Cortex of kidney (tissue), 1 donor: ENCODE data around the gene KCNJ4.

Experiments
- DNase-seq: peaks from one replicate; lab custom pipeline; 2025; lab: John Stamatoyannopoulos, UW

Gene KCNJ4

DNA sequence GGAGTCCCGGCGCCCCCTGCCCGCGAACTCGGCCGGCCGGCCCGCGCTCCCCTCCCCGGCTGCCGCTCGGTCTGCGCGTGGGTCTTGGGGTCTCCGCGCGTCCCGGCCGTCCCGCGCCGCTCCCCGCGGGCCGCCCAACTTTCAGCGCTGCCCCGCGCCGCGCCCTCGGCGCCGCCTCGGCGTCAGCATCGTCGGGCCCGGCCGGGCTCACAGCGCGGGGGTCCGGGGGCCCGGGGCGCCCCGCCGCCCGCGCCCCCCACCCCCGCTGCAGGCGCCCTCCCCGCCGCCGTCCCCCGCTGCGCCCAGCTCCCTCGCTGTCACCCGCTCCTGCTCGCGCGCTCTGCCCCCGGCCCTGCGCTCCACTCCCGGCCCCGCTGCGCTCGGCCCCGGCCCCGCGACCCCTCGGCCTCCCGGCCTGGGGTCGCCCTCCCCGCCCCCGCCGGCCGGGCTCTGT is at the start of gene KCNJ4:
TSS of gene KCNJ4 (minus strand) at position 124 of the 454 bp plus-strand sequence. CDS start 27,067 bp downstream, outside the sequence.
- no peak for DNase-seq

DNA sequence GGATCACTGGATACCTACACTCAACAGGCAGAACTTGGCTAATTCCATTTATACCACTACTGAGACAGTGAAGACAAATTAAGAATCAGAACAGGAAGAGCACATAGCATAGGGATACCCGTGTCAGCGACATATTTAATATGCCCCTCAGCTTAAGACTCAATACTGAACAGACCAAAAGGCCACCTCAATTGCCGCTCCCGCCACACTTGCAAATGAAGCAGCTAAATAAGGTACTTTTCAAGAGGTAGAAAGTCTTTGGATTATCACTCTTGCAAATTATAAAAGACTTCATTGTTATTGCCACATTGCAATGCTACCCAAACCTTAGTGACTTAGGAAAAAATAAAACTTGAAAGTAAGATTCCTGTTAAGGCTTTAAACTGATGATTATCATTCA is 48.0 kb upstream of the KCNJ4 start:
- DNase-seq = no peak

DNA sequence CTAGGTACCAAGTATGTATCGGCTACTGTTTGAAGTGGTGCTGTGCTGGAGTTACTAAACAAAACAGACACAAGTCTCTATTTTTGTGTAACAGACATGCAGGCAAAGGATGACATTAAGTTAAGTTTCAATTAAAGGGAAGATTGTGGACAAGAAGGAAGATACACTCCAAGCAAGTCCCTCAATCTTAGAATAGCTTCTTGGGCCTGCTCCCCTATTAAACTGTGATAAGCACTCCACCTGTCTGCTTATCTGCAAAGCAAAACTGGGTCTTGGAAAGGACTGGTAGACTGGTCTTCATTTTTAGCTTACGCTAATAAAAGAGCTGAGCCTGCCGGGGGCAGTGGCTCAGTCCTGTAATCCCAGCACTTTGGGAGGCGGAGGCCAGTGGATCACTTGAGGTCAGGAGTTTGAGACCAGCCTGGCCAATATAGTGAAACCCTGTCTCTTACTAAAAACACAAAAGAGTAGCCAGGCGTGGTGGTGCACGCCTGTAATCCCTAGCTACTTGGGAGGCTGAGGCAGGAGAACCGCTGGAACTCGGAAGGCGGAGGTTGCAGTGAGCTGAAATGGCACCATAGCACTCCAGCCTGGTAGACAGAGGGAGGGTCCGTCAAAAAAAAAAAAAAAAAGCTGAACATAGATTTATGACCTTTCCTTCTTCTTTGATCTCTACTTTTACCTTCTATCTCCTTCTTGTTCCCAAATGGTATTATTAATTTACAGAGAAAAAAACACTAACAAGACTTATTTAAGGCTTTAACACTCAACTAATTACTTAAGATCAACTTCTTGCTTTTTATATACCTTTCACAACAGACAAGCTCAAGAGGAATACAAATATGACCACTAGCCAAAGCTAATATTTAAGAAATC is 47.0 kb upstream of the KCNJ4 start:
- DNase-seq = no peak

DNA sequence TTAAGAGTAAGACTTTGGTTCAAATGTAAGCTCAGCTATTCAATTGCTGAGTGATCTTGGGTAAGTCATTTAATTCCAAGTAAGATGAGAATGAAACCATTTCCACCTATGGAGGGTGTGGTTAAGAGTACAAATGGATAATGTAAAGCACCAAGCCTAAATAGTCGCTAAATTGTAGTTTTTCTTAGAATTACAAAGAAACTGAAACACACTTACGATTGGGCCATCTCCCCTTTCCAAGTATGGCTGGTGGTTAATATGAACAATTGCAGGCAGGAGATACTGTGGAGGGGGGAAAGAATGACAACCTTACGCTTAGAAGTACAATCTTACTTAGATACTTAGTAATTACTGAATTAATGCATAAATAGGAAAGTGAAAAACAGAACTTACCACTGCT is 42.9 kb upstream of the KCNJ4 start:
- DNase-seq = no peak

DNA sequence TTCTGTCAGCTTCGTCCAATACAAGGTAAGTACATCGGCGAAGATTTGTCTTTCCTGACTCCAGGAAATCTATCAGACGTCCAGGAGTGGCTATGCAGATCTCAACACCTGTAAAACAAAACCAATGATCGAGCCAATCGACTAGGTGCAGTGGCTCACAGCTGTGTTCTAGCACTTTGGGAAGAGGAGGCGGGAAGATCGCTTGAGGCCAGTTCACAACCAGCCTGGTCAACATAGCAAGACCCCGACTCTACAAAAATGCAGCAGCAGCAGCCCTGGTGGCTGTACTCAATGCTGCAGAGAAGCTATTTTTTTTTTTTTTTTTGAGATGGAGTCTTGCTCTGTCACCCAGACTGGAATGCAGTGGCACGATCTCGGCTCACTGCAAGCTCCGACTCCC is 39.9 kb upstream of the KCNJ4 start:
- DNase-seq = no peak

DNA sequence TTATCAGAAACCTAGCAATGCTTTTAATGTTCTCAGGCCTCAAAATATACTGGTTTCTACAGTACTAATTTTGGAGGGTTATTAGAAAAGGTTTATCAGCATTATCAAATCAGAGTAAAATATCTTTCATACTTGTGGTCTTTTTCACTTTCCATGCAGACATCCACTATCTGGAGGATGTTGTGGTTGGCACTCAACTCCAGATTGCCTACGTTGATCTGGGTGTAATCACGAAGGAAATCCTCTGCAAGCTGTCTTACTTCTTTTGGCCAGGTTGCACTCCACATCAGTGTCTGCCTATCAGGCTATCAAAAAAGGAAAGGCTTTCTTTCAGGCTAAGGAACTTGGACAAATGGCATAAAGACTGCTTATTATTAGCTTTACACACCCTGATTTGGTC is 39.5 kb upstream of the KCNJ4 start:
- DNase-seq = no peak

DNA sequence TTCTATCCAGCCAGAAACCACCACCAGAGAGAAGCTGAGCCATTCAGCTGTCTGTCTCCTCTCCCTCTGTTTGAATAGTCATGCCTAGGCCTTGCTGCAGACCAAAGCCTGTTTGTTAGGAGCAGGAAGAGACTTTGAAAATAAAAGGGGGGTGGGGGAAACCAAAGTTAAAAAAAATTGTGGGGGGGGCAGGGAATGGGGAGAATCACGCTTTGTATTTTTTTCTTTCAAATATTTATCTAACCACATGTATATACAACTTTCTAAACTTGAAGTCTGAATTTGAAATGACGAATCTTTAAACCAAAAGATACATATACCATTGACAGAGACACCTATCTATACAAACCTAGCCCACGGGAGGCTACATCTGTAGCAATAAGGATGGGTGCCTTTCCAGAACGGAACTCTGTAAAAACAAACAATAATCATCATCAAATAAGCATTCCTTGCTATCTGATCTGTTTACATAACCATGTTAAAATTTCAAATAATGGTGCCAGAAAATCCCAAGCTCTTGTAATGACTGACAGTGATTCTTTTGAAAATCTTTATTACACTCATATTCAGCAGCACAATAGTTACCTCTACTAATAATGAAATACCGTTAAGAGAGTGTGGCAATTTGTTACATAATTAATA is 36.8 kb upstream of the KCNJ4 start:
- DNase-seq = no peak

DNA sequence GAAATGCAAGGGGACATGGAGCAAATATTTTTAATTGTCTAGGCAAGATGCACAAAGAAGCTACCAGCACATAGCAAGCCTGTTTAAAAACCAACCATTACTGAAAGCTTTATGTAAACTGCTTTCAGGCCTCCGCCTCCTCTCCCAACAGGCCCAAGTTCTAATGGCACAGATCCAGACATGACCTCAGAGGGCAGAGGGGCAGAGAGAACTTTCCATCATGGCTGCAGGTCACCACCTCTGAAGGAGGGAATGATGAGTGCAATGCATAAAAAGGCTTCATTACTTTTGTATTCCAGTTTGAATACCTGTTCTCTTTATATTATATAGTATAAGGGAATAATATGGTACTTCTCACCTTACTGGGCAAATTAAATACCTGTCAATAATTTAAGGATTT is 35.9 kb upstream of the KCNJ4 start:
- DNase-seq = no peak

DNA sequence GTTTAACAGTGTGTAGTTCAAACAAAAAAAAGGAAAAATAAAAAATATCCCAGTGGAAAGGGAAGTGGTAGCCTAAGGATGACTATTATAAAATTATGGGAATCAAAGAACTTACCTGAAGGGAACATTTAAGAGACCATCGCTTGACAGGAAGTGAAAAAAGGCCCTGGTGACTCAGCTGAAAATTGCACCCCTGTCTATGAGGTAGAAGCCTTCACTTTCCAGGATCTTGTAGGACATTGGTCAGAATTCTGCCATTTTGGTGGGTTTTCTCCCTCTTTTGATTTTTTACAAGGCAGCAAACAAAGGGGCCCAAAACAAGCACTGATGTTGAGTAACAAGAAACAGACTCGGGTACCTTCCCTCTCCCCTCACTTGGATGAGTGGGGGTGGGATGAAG is 35.5 kb upstream of the KCNJ4 start:
- DNase-seq = no peak

DNA sequence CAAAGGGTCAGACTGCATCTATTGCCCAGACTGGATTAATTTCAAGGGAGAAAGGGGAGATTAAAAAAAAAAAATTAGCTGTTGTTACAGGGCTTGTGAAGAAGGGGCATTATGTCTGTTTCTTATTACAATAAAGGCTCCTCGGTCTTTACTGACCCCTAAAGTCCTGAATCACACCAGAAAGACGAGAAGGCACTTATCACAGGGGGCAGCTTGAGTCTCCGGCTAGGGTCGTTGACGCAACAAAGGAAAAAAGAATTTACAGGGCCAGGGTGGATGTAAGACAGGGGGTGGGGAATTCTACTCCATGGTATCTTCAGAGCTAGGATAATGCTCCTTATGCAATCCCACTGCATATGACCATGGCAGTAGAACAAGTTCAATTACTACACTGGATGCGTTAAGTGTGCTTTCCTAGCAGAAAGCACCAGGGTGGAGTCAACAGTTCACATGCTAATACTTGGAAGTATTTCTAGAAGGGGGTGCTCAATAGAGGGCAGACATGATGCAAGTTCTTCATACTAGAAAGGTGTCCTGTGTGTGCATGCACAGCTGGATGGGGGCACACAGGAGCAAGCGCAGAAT is 34.7 kb upstream of the KCNJ4 start:
- DNase-seq = no peak

DNA sequence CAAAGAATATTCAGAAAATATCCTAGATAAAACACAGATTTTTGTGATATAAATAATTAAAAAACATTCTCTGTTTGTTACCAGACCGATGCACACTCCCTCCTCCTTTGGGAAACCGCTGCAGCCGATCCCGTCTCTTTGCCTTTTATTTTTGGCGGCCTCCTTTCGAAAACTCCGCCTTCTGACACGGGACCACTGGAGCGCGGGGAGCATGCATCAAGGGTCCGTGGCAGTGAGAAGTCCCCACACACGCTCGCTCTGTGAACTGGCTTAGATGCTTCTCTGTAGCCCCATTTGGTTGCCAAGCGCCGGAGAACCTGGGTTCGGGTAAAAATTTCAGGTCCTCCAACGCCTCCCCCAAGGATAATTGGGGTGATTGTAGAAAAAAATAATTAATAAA is 34.1 kb upstream of the KCNJ4 start:
- no peak for DNase-seq

DNA sequence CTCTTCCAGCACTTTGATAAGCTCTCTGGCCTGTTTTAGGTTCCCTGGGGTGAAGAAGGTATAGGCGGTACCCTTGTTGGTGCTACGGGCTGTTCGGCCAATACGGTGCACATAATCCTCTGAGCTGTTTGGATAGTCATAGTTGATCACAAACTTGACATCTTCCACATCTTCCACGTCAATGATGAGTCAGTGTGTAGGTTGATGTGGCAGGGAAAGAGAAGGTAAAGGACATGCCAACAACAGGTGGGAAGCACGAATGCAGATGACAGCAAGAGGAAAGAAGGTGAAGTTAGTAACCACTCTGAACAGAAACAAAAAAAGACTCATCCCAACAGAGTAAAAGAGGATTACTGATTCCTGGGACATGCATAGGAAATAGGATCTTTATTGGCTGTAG is 32.9 kb upstream of the KCNJ4 start:
- no peak for DNase-seq

DNA sequence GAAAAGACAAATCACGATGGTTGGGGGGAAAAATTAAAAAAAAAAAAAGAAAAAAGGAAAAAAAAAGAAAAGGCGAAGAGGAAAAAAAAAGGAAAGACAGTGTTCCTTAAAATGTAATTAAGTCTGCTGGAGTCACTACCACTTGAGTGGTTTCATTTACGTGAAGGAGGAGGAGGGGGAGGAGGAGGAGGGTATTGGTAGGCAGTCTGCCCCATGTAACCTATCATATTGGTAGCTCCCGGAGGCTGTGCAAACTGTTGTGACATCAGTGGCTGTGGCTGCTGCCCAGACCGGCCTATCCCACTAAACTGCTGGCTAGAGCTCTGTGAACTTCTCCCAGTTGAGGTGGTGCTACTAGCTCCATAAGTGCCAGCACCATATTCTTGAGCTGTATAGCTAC is 30.8 kb upstream of the KCNJ4 start:
- no peak for DNase-seq

DNA sequence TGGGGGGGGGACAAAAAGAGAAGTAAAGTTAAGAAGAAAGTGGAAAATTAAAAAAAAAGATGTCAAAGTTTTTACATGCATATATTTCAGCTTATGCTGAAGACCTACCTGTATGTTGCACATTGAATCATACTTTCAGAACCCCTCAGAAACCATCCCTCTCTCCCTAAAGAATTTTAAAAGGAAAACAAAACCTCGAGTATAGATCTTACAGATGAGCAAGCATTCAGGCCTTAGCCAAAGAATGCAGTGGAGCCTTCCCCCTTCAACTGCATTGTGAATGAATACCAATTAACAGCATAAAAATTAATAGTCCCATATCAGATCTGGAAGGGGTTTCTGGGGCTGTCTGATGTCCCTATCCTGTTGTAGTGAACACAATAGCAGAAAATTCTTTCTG is 29.2 kb upstream of the KCNJ4 start:
- no peak for DNase-seq

DNA sequence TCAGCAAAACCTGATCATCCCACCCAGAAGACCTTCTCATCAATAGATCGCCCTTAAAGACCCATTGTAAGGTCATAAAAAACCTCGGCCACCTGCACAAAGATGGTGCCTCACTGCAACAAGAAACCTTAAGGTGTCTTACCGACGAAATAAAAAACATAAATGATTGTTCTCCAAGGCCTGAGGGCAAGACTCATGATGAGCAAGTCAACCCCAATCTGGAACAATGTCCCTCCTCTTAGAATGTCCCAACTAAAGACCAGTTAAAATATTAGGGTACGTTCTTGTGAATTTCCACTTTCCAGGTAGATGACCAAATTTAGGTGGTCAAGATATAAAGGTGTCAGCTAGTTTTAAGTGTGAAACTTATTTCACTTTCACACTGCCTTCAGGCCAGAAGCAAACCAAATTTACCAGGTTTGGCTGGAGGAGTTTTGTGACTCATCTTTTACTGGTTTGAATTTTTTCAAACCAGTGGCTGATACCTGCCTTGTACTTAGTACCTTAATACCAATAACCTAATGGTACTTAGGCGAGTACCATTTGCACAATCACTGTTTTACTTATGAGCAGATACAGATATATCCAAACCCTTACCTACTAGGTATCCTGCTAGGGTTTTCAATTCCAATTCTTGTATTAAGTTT is 27.8 kb upstream of the KCNJ4 start:
- DNase-seq = no peak

DNA sequence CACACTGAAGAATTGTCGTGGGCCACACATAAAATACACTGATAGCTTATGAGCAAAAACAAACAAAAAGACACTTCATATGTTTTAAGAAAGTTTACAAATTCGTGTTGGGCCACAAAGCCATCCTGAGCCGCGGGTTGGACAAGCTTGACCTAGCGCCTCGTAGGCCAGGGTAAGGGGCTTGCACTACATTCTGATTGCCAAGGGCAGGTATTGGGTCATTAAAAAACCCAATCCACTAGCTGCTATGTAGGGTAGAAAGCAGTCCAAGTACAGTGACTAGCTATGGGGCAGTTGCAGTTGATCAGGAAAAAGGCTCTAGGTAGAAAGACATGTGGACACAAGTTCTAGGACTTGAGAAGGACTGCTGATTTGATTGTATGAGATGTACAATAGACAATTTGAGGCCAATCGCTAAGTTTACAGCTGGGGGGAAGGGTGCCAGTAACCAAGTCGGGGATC is 26.9 kb upstream of the KCNJ4 start:
- DNase-seq = no peak

DNA sequence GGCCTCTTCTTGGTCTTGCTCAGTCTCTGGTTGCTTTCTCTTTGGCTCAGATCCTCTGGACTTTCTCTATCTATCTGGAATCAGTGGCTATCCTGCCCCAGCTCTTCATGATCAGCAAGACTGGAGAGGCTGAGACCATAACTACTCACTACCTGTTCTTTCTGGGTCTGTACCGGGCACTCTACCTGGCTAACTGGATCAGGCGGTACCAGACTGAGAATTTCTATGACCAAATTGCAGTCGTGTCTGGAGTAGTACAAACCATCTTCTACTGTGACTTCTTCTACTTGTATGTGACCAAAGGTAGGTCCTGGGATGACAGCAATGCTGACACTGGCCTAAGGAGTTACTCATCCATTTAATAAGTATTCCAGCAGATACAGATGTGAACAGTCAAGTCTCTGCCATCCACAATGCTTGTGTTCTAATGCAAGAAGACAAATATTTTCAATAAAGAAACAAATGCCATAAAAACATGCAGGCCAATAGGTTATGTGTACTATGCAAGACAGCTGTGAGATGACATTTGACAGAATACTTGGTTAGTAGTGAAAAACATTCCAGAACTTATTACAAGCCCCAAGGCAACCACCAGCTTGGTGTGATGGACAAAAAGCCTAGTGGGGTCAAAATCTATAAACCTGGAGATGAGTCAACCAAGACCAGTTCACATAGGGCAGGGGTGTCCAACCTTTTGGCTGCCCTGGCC is 26.3 kb upstream of the KCNJ4 start:
- no peak for DNase-seq

DNA sequence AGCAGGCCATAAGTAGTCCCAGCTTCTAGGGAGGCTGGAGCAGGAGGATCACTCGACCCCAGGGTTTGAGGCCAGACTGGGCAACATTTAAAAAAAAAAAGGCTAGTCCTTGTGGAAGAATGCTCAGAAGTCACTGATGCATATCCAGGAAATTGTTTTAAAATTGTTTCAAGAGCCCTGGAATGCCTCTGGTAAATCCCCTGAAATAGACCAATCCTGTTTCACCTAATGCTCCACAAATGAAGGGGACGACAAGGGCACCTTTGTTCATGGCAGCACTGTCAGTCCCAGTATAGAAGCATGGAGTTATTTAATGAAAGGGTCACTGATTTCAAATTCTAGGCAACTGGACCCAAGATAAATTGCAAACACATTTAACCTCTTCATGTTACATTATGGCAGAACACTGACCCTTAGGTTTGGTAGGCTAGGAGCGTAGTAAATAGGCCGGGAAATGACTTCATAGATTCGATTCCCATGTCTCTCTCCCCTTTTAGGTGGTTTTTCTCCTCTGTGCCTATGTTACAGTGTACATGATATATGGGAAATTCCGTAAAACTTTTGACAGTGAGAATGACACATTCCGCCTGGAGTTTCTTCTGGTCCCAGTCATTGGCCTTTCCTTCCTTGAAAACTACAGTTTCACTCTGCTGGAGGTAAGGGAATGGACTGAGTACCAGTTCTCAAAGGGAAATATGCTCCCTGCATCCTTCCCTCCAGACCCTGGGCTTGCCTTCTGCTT is 24.3 kb upstream of the KCNJ4 start:
- DNase-seq = no peak

DNA sequence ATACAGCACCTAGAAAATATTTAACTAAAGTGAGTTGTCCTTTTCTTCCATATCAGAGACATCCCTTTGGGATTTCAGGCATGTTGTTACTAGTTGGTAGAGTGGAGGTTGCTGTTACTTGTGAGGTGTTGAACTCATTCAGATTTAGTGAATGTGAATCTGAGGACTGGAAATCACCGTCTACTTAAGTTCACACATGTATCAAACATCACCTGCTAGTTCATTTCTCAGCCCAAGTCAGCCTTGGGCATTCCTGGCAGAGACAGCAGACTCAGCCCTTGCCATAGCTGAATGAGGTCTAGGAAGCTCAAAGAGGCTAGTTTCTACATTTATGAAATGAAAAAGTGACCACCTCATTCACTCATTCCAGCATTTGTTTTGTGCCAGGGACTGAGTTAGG is 22.6 kb upstream of the KCNJ4 start:
- no peak for DNase-seq

DNA sequence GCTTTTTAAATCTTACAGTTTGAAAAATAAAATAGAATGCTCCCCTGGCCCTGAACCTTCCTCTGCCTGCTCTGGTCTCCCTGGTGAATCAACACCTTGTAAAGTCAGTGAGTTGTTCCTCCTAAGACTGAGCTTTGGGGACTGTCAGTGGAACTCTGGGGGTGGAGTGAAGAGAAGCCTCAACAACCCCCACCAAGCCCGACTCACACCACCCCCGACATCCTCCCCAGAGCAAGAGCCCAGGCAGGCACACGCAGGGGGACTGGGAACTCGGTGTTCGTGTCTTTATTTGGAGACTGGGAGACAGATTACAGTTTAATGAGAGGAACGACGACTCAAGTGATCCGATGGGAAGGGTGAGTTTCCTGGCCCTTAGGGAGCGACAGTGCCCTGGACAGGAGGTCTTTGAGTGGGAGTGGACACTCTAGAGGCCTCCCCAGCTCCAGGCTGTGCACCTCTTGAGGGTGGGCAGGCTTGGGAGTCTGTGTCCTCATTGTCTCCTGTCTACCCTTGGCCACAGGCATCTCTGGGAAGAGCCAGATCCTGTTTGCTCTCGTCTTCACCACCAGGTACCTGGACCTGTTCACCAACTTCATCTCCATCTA is 19.1 kb upstream of the KCNJ4 start:
- no peak for DNase-seq

DNA sequence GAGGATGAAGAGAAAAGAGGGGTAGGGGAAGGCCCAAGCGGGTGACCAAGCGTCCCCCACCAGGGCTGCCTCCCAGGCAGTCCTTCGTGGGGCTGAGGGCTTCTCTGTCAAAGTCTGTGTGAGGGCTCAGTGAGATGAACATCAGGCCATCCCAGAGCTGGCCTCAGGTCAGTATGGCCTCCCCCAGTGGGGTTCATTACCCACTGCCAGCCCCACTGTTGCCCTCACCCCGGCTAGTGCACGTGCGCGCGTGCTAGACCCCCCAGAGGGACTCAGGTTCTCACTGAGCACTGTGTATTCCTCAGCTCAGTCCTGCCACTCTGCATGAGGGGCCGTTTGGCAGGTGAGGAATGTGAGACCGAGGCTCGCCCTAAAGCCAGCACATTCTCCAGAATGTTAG is 16.2 kb upstream of the KCNJ4 start:
- no peak for DNase-seq
